ENCODE measurements around the gene POLR1A. TPM values are rescaled to one million over a fixed set of nuclear protein-coding genes. Genes with fewer than 3 reads are reported as not detected.

The POLR1A gene
- total RNA-seq, 1 experiment from 2014 or later, result 58.3 TPM

- DNase-seq, result no peak
- no peak for TF ChIP-seq CTCF (IDR thresholded peaks at IDR 0.05; ENCODE audit: unreplicated experiment)
- Mint-ChIP-seq H3K27me3 (ENCODE audit: unreplicated experiment) (peaks cover 29% of the 10 kb centered on the region), H3K4me3 (ENCODE audit: low read depth, unreplicated experiment) (no peak overlapping the region), H3K4me1 (ENCODE audit: low read depth, unreplicated experiment) (peaks cover 9% of the 10 kb centered on the region), H3K36me3 (ENCODE audit: insufficient read depth, unreplicated experiment) (no peaks in the 10 kb centered on the region), H3K27ac (ENCODE audit: unreplicated experiment) (no peak overlapping the region), H3K9me3 (ENCODE audit: low read depth, unreplicated experiment) (no peaks in the 10 kb centered on the region)
- no TSS peak for BruUV-seq (replicated peaks)
- CTCF ChIA-PET, result no interaction called here
- intact Hi-C loops (cut with micrococcal nuclease; ENCODE audit: unreplicated experiment), result no loop called here
These were observed 126.6 kb downstream of the POLR1A start for GRCh38 chr2:85978883-85979780.

- no peak for TF ChIP-seq CTCF (IDR thresholded peaks at IDR 0.05; ENCODE audit: unreplicated experiment)
- no peaks in the 10 kb centered on the region for H3K9me3 Mint-ChIP-seq (ENCODE audit: low read depth, unreplicated experiment)
- intact Hi-C loops (cut with micrococcal nuclease; ENCODE audit: unreplicated experiment), result no loop called here
- H3K4me3 Mint-ChIP-seq (ENCODE audit: low read depth, unreplicated experiment), result no peak overlapping the region
- no peak for DNase-seq
- peaks cover 9% of the 10 kb centered on the region for H3K4me1 Mint-ChIP-seq (ENCODE audit: low read depth, unreplicated experiment)
- no peaks in the 10 kb centered on the region for H3K36me3 Mint-ChIP-seq (ENCODE audit: insufficient read depth, unreplicated experiment)
- H3K27ac Mint-ChIP-seq (ENCODE audit: unreplicated experiment), result no peak overlapping the region
- CTCF ChIA-PET, result interaction anchor here (1.0 kb wide), 1 partner anchor 227 kb away, joined by 5 read pairs; no protein-coding TSS in a partner anchor
- BruUV-seq (replicated peaks), result no TSS peak
- peaks cover 19% of the 10 kb centered on the region for H3K27me3 Mint-ChIP-seq (ENCODE audit: unreplicated experiment)
These were observed 129.4 kb downstream of the POLR1A start for GRCh38 chr2:85976106-85976920.

- CTCF ChIA-PET, result interaction anchor here (1.0 kb wide), 1 partner anchor 227 kb away, joined by 5 read pairs; no protein-coding TSS in a partner anchor
- intact Hi-C loops (cut with micrococcal nuclease; ENCODE audit: unreplicated experiment), result no loop called here
- H3K27ac Mint-ChIP-seq (ENCODE audit: unreplicated experiment), result no peak overlapping the region
These were observed 130.1 kb downstream of the POLR1A start for GRCh38 chr2:85975581-85975980.

More at GRCh38 chr2:85975581-85975980, 130.1 kb downstream of the POLR1A start:
- peaks cover 9% of the 10 kb centered on the region for H3K4me1 Mint-ChIP-seq (ENCODE audit: low read depth, unreplicated experiment)
- peaks cover 17% of the 10 kb centered on the region for H3K27me3 Mint-ChIP-seq (ENCODE audit: unreplicated experiment)
- no peak overlapping the region for H3K4me3 Mint-ChIP-seq (ENCODE audit: low read depth, unreplicated experiment)
- no peak for TF ChIP-seq CTCF (IDR thresholded peaks at IDR 0.05; ENCODE audit: unreplicated experiment)
- H3K9me3 Mint-ChIP-seq (ENCODE audit: low read depth, unreplicated experiment), result no peaks in the 10 kb centered on the region
- no TSS peak for BruUV-seq (replicated peaks)
- DNase-seq, result no peak
- no peaks in the 10 kb centered on the region for H3K36me3 Mint-ChIP-seq (ENCODE audit: insufficient read depth, unreplicated experiment)
